GM19438 (cell line): Measurements from ENCODE around the gene NRSN2.
"Not testable (repeated sequence)": the region's sequence is repeated elsewhere in the genome, so short reads cannot be mapped to it uniquely, and the experiment has no call there.

ENCODE experiments used
- ATAC-seq: cut with Tn5 transposase; IDR thresholded peaks from one replicate; pipeline ENCODE4 v1.9.1; 2021; ENCODE audit warnings: low read depth; ENCODE audit not compliant: unreplicated experiment

The NRSN2 gene

DNA sequence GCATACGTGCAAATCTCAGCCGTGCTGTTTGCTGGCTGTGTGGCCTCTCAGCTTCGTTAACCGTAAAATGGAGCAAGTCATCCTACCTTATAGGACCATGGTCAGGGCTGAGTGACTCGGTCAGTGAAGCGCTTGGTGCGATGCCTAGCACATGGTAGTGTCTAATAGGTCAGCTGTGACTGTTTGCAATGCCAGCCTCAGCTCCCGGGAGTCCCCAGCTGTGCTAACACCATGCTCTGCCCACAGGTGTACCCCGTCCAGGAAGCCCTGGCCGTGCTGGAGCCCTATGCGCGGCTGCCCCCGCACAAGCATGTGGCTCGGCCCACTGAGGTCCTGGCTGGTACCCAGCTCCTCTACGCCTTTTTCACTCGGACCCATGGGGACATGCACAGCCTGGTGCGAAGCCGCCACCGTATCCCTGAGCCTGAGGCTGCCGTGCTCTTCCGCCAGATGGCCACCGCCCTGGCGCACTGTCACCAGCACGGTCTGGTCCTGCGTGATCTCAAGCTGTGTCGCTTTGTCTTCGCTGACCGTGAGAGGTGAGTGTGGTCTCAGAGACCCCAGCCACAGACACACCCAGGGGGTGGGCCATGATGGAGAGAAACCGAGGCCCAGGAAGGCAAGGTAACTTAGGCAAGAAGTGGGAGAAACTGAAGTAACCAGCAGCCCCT is 44.3 kb downstream of the NRSN2 start:
- no peak for ATAC-seq

DNA sequence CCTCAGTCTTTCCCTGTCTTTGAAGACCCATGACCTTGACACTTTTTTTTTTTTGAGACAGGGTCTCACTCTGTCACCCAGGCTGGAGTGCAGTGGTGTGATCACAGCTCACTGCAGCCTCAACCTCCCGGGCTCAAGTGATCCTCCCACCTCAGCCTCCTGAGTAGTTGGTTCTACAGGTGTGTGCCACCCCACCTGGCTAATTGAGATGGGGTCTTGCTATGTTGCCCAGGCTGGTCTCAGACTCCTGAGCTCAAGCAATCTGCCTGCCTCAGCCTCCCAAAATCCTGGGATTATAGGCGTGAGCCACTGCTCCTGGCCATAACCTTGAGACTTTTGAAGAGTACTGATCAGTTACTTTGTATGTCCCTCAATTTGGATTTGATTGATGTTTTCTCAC is 46.4 kb downstream of the NRSN2 start:
- not testable (repeated sequence) for ATAC-seq

DNA sequence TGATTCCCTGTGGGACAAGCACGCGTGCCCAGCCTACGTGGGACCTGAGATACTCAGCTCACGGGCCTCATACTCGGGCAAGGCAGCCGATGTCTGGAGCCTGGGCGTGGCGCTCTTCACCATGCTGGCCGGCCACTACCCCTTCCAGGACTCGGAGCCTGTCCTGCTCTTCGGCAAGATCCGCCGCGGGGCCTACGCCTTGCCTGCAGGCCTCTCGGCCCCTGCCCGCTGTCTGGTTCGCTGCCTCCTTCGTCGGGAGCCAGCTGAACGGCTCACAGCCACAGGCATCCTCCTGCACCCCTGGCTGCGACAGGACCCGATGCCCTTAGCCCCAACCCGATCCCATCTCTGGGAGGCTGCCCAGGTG is 49.3 kb downstream of the NRSN2 start:
- ATAC-seq, result no peak

DNA sequence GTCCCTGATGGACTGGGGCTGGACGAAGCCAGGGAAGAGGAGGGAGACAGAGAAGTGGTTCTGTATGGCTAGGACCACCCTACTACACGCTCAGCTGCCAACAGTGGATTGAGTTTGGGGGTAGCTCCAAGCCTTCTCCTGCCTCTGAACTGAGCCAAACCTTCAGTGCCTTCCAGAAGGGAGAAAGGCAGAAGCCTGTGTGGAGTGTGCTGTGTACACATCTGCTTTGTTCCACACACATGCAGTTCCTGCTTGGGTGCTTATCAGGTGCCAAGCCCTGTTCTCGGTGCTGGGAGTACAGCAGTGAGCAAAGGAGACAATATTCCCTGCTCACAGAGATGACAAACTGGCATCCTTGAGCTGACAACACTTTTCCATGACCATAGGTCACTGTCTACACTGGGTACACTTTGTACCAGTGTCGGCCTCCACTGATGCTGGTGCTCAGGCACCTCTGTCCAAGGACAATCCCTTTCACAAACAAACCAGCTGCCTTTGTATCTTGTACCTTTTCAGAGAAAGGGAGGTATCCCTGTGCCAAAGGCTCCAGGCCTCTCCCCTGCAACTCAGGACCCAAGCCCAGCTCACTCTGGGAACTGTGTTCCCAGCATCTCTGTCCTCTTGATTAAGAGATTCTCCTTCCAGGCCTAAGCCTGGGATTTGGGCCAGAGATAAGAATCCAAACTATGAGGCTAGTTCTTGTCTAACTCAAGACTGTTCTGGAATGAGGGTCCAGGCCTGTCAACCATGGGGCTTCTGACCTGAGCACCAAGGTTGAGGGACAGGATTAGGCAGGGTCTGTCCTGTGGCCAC is 49.9 kb downstream of the NRSN2 start:
- no peak for ATAC-seq

DNA sequence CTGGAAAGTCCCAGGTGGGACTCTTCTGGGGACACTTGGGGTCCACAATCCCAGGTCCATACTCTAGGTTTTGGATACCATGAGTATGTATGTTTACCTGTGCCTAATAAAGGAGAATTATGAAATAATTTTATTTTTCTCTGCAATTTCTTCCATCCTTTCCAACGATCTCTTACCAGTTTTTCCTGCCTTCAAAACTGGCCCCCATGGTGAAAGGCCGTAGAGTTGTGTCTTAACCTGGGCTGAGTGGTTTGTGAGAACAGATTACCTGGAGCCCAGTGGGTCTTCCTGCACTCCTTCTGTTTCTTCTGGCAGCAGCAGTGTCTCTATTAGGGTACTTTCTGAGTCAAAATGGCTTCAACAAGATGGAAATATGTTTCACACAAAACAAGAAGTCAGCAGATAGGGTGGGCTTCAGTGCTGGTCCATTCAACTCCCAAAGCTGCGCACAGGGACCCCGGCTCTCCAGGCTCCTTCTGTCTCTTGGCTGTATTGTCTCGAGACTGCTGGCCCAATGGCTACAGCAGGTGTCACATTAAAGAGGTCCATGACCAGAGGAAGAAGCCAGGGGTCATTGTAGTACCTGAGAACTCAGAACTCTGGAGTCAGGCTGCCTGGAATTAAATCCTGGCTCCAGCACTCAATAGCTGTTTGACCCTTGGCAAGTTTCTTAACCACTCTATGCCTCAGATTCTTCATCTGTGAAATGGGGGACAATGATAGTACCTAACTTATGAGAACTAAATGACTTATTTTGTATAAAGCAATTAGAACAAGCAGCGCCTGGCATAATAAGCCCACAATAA is 50.7 kb downstream of the NRSN2 start:
- ATAC-seq, result no peak

GRCh38 chr20:399182-399707 is 52.3 kb downstream of the NRSN2 start:
- no peak for ATAC-seq

DNA sequence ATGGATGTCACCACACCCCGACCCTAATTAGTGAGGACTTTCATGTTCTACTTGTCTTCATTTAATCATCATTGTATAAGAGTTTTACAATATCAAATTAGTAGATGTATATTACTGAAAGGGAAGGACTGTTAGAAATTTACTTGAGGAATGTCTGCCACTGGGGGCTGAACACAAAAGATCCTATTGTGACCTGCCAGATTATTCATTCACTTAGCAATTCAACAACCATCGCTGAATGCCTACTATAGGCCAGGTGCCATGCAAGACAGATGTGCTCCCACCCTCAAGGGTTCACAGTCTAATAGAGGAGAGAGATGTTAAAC is 53.2 kb downstream of the NRSN2 start:
- no peak for ATAC-seq

GRCh38 chr20:400454-401275 is 53.8 kb downstream of the NRSN2 start:
- ATAC-seq, result no peak

GRCh38 chr20:401682-402495 is 55.0 kb downstream of the NRSN2 start:
- ATAC-seq, result no peak

DNA sequence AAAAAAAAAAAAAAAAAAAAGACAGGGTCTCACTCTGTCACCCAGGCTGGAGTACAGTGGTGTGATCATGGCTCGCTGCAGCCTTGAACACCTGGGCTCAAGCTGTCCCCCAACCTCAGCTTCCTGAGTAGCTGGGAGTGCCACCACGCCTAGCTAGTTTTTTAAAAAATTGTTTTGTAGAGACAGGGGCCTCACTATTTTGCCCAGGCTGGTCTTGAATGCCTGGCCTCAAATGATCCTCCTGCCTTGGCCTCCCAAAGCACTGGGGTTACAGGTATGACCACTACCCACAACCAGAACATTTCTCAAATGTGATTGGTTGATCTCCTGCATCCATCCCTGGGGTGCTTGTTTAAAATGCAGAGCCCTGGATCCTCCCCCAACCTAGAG is 55.6 kb downstream of the NRSN2 start:
- ATAC-seq, result no peak

- ATAC-seq, result no peak
Observed at GRCh38 chr20:402898-403581, 56.1 kb downstream of the NRSN2 start.

DNA sequence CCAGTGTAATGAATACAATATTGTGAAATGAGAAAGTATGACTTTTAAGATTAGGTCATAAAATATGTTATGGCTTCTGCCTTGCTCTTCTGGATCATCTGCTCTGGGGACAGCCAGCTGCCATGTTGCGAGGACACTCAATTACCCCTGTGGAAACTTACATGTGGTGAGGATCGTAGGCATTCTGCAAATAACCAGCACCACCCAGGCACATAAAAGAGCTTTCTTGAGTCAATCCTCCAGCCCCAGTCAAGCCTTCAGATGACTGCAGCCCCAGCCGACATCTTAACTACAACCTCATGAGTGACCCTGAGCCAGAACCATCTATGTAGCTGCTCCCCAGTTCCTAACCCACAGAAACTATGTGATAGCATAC is 56.7 kb downstream of the NRSN2 start:
- no peak for ATAC-seq

- no peak for ATAC-seq
Observed at GRCh38 chr20:404088-404487, 57.2 kb downstream of the NRSN2 start.
